CD4-positive, alpha-beta T cell (primary cell): Measurements from ENCODE around the gene CCDC178. TPM values are rescaled to one million over a fixed set of nuclear protein-coding genes. Genes with fewer than 3 reads are reported as not detected.

ENCODE experiments used
- ATAC-seq: fragments of 200-7000 bp; cut with Tn5 transposase; one replicate; pipeline ENCODE4 v1.10.0; 2022; ENCODE audit warnings: mild to moderate bottlenecking; ENCODE audit not compliant: poor library complexity
- CTCF ChIA-PET: fragments of 350-600 bp; sonication (Branson Sonifier 250); formaldehyde crosslinking; loops from one replicate; lab custom pipeline; 2021; ENCODE audit warnings: antibody characterized with exemption, inconsistent platforms; lab: Charles Lee
- POLR2A ChIA-PET: fragments of 350-600 bp; sonication (Branson Sonifier 250); formaldehyde crosslinking; loops from one replicate; lab custom pipeline; 2021; ENCODE audit warnings: antibody characterized with exemption, inconsistent platforms; lab: Charles Lee
- DNase-seq, 14 experiments: peaks; one replicate each; pipeline ENCODE4 v3.0.0-alpha.2; 2013 to 2020; ENCODE audit warnings: mixed read lengths in 2 of 14
- H3K27ac ChIP-seq, 2 donors: one replicate each; pipeline versions ENCODE4 v1.5.1 to v1.7.0; 2013; ENCODE audit warnings: low read length in 2 of 2, low read depth in 1 of 2, mild to moderate bottlenecking in 1 of 2
- H3K27me3 ChIP-seq, 2 experiments: 1 replicate in 1 of 2; 2 replicates in 1 of 2; pipeline versions ENCODE4 v1.6.1 to v1.7.0; 2013; ENCODE audit warnings: low read length in 2 of 2, control low read depth in 1 of 2, mild to moderate bottlenecking in 1 of 2, moderate library complexity in 1 of 2; ENCODE audit not compliant: insufficient read depth in 2 of 2, control insufficient read depth in 1 of 2
- H3K36me3 ChIP-seq: one replicate; pipeline ENCODE4 v1.6.1; 2013; ENCODE audit warnings: low read length, control low read depth; ENCODE audit not compliant: insufficient read depth
- H3K4me1 ChIP-seq: one replicate; pipeline ENCODE4 v1.6.1; 2013; ENCODE audit warnings: low read length, control low read depth; ENCODE audit not compliant: insufficient read depth
- H3K4me3 ChIP-seq: one replicate; pipeline ENCODE4 v1.5.1; 2013; ENCODE audit warnings: mild to moderate bottlenecking, low read length, moderate library complexity
- H3K9me3 ChIP-seq, 2 experiments: 1 replicate in 1 of 2; 2 replicates in 1 of 2; pipeline versions ENCODE4 v1.6.1 to v1.7.0; 2013; ENCODE audit warnings: low read length in 2 of 2, mild to moderate bottlenecking in 2 of 2, control low read depth in 1 of 2, moderate library complexity in 1 of 2; ENCODE audit not compliant: control insufficient read depth in 1 of 2, insufficient read depth in 1 of 2
- H3K27ac Mint-ChIP-seq: one replicate; pipeline ENCODE4 v1.8.0; 2020; ENCODE audit warnings: mixed read lengths
- H3K27me3 Mint-ChIP-seq: one replicate; pipeline ENCODE4 v1.8.0; 2021; ENCODE audit warnings: mixed read lengths
- H3K36me3 Mint-ChIP-seq: one replicate; pipeline ENCODE4 v1.8.0; 2021; ENCODE audit warnings: low read depth, mixed read lengths
- H3K4me1 Mint-ChIP-seq: one replicate; pipeline ENCODE4 v1.8.0; 2021; ENCODE audit warnings: low read depth, mixed read lengths
- H3K4me3 Mint-ChIP-seq: one replicate; pipeline ENCODE4 v1.8.0; 2020; ENCODE audit warnings: mild to moderate bottlenecking, mixed read lengths
- H3K9me3 Mint-ChIP-seq: one replicate; pipeline ENCODE4 v1.8.0; 2020; ENCODE audit warnings: mixed read lengths
- CTCF ChIP-seq: fragments of 200-600 bp; IDR thresholded peaks from one replicate; pipeline ENCODE4 v1.8.0; 2022; ENCODE audit warnings: antibody characterized with exemption, mild to moderate bottlenecking
- intact Hi-C, 2 experiments: fragments of 100-400 bp; cut with DNase I in 1 of 2; cut with micrococcal nuclease in 1 of 2; formaldehyde crosslinking; loops; one replicate each; pipeline versions ENCODE4 v1.15.1 to v1.9.0; 2023 to 2025; cut with DNase I, micrococcal nuclease
- total RNA-seq, 174 experiments: library from RNA in 2 of 174; stranded (reverse) in 2 of 174; gene quantifications; one replicate each; pipeline ENCODE4 v1.2.3 and lab custom pipeline; 2021 to 2026

CCDC178 gene
- total RNA-seq, 2 experiments from 2014 or later, result not detected

- intact Hi-C loops, result no loop called here
- Histone ChIP-seq H3K27ac (no peak overlapping the region), H3K27me3 (no peaks in the 10 kb centered on the region), H3K4me3 (no peak overlapping the region), H3K4me1 (no peaks in the 10 kb centered on the region), H3K36me3 (no peaks in the 10 kb centered on the region), H3K9me3 (peaks cover 3 to 5% of the 10 kb centered on the region in 2 experiments)
- H3K4me1 Mint-ChIP-seq, result no peaks in the 10 kb centered on the region
- no peaks in the 10 kb centered on the region for H3K27me3 Mint-ChIP-seq
- ChIA-PET POLR2A (no interaction called here), CTCF (no interaction called here)
- peaks cover 7% of the 10 kb centered on the region for H3K9me3 Mint-ChIP-seq
- ATAC-seq, result no peak
- H3K36me3 Mint-ChIP-seq, result no peaks in the 10 kb centered on the region
- no peak overlapping the region for H3K27ac Mint-ChIP-seq
- no peak for TF ChIP-seq CTCF
- no peak for DNase-seq
- H3K4me3 Mint-ChIP-seq, result no peak overlapping the region
These were observed 325.0 kb downstream of the CCDC178 start for GRCh38 chr18:33115476-33115875.

- no peak overlapping the region for H3K4me3 ChIP-seq
- no peaks in the 10 kb centered on the region for H3K36me3 Mint-ChIP-seq
- H3K9me3 ChIP-seq, result peaks cover 3 to 5% of the 10 kb centered on the region in 2 experiments
- intact Hi-C loops, result no loop called here
- no peaks in the 10 kb centered on the region for H3K36me3 ChIP-seq
- H3K27me3 ChIP-seq, result no peaks in the 10 kb centered on the region
- DNase-seq, result no peak
- H3K4me3 Mint-ChIP-seq, result no peak overlapping the region
- ATAC-seq, result no peak
- no peaks in the 10 kb centered on the region for H3K4me1 ChIP-seq
- no peaks in the 10 kb centered on the region for H3K27me3 Mint-ChIP-seq
- CTCF ChIA-PET, result no interaction called here
- POLR2A ChIA-PET, result no interaction called here
- no peaks in the 10 kb centered on the region for H3K4me1 Mint-ChIP-seq
- H3K9me3 Mint-ChIP-seq, result peaks cover 7% of the 10 kb centered on the region
- no peak overlapping the region for H3K27ac ChIP-seq
- no peak for TF ChIP-seq CTCF
- H3K27ac Mint-ChIP-seq, result no peak overlapping the region
These were observed 325.8 kb downstream of the CCDC178 start for GRCh38 chr18:33114749-33115148.

GRCh38 chr18:33113416-33113815 is 327.1 kb downstream of the CCDC178 start:
- H3K27me3 ChIP-seq, result no peaks in the 10 kb centered on the region
- no peaks in the 10 kb centered on the region for H3K36me3 ChIP-seq
- H3K9me3 Mint-ChIP-seq, result peaks cover 7% of the 10 kb centered on the region
- TF ChIP-seq CTCF, result no peak
- no peak overlapping the region for H3K27ac ChIP-seq
- no peak overlapping the region for H3K4me3 Mint-ChIP-seq
- H3K4me1 ChIP-seq, result no peaks in the 10 kb centered on the region
- no peak for DNase-seq
- H3K4me1 Mint-ChIP-seq, result no peaks in the 10 kb centered on the region
- no peaks in the 10 kb centered on the region for H3K36me3 Mint-ChIP-seq
- H3K9me3 ChIP-seq, result peaks cover 3 to 5% of the 10 kb centered on the region in 2 experiments
- intact Hi-C loops, result no loop called here
- CTCF ChIA-PET, result no interaction called here
- no peak overlapping the region for H3K27ac Mint-ChIP-seq
- ATAC-seq, result no peak
- no peak overlapping the region for H3K4me3 ChIP-seq
- no peaks in the 10 kb centered on the region for H3K27me3 Mint-ChIP-seq
- POLR2A ChIA-PET, result no interaction called here
